GM12872 (cell line): ENCODE data around the gene CRHR2.

ENCODE experiments used
- TF ChIP-seq, protein P1 (sequence below): IDR thresholded peaks from 3 replicates; pipeline ENCODE4 v1.5.1; 2011; ENCODE audit warnings: low read depth, mild to moderate bottlenecking, low read length, moderate library complexity; ENCODE audit not compliant: insufficient read depth

Gene CRHR2

DNA sequence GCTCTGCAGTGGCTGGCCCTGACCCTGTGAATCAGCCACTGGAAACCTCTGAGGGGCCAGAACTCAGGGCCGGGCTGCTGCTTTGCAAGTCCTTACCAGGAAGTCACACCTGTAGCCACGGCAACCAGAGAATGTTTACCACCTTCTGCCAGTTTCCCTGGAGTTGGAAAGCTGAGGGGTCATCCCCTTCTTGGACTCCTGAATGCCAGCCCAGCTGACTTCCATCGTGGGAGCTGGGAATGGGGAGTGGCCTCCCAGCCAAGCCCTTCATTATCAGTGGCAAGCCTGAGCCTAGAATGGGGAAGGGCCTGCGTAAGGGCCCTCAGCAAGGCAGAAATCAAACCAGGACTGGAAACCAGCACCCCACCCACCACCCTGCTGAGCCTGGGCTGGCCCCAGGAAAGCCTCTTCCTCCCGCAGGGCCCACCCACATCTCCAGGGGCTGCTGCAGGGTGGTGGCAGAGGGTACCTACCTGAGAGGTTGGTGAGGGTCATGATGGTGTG, 6.5 kb upstream of the CRHR2 start:
- TF ChIP-seq, protein P1, sequence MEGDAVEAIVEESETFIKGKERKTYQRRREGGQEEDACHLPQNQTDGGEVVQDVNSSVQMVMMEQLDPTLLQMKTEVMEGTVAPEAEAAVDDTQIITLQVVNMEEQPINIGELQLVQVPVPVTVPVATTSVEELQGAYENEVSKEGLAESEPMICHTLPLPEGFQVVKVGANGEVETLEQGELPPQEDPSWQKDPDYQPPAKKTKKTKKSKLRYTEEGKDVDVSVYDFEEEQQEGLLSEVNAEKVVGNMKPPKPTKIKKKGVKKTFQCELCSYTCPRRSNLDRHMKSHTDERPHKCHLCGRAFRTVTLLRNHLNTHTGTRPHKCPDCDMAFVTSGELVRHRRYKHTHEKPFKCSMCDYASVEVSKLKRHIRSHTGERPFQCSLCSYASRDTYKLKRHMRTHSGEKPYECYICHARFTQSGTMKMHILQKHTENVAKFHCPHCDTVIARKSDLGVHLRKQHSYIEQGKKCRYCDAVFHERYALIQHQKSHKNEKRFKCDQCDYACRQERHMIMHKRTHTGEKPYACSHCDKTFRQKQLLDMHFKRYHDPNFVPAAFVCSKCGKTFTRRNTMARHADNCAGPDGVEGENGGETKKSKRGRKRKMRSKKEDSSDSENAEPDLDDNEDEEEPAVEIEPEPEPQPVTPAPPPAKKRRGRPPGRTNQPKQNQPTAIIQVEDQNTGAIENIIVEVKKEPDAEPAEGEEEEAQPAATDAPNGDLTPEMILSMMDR: no peak

DNA sequence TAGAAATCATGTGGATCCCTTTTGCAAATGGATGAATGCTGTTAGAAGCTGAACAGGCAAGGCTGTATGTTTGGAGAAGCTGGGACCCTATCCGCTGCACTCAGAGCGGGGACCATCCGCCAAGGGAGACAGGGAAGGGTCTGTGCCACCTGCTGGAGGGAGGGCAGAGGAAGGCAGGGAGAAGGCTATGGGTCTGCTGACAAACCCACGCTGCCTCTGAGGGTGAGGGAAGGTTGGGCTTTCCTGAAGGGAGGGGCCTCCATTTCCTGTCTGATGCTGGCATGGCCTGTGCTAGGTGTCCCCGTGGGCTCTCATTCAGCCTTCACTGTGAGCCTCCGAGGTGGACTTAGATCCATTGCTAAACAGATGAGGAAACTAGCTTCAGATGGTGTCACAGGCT, 5.3 kb upstream of the CRHR2 start:
- TF ChIP-seq, protein P1: no peak

DNA sequence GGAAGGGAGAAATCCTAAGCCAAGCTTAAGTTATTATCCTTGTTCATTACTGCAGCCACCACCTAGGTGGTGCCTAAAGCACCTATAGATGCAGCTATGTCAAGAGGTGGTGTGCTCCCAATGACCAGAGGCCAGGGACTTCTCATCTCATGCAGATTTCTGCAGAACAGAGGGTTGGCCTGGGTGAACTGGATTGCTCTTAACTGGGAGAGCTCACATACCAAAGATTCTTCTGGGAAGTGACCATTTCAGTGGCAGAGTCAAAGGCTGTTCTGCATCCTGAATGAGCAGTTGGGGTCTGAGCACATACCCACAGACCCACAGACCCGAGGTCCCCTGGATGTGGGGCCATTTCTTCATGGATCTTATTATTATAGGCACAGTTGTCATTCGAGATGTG, 2.1 kb upstream of the CRHR2 start:
- TF ChIP-seq, protein P1: no peak

DNA sequence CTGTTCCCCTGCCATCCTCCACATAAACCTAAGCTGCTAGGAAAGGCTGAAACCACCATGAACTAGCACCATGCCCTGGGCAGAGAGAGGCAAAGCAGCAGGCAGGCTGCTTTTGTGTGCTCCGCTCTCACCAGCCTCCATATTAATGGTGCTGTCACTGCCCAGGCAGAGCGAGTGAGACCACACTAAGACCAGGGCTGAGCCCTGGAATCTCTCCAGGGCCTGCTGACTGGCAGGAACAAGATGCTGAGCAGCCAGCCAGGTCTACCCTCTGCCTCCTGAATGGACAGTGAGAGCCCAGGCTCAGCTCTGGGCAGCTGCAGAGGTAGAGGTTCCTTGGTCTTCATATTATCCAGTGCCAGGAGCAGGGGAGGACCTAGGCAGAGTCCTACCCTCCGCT, 1.6 kb upstream of the CRHR2 start:
- TF ChIP-seq, protein P1: no peak

DNA sequence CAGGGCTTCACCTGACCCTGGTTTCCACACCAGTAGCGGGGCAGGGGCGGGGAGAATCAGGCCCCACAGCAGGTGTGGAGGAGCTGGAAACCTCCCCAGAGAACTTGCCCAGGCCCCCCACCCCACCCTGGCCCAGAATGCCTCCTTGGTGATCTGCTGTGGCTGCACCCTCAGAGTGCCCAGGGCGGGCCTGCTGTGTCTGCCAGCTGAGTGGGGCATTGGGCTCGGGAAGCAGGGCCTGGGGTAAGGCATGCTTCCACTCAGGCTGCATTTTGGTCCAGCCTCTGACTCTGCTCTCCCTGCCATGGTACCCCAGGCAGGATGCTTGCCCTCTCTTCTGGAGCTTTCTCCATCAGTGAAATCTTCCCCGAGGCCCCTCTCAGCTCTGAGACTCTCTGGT, 1.1 kb upstream of the CRHR2 start:
- TF ChIP-seq, protein P1: no peak

DNA sequence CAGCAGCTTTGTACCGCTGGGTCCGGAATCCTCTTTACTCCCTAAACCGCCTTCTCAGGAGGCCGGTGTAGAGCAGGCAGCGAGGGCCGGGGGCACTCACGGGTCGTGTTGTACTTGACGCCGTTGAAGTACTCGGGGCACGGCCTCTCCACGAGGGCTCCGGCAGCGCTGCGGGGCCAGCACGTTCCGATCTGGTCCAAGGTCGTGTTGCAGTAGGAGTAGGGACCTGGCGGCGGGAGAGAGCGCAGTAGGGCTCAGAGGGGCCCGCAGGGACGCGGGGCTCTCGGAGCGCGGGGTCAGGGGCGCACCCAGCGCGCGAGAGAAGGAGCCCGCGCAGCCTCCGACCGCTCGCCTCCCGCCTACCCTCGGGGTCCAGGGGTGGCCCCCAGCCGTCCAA, 443 bp downstream of the CRHR2 start:
- TF ChIP-seq, protein P1: no peak

DNA sequence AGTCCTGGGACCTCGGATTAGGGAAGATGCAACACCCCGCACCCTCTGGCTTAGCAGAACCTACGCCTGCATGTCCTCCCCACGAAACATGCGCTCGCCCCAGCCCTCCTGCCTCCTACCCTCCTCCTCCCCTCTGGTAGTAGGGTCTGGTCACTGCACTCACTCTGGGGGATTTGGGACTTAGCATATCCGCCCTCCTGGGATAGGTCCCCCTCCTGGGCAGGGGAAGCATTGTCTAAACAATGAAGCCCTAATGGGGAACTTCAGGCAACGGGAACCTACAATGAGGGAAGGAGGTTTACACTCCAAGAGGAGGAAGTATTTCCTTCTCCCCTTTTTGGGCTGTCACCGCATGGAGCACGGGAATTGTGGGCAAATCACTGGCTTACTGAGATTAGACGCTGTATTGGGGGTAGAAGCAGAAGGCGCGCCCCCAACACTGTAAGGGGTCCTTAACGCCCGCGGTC, 892 bp downstream of the CRHR2 start:
- TF ChIP-seq, protein P1: no peak
